ENCODE data around the gene FAM156A.

- TF ChIP-seq CTCF (conservative IDR thresholded peaks at IDR 0.05) (no peak), EZH2 (IDR thresholded peaks at IDR 0.05; ENCODE audit: low read depth) (no peak)
These were observed 32.5 kb upstream of the FAM156A start for GRCh38 chrX:52990848-52991247.
